H7 (cell line): ENCODE data around the gene RP9. TPM values are rescaled to one million over a fixed set of nuclear protein-coding genes. Genes with fewer than 3 reads are reported as not detected.

Experiments used
- DNase-seq: peaks from one replicate; pipeline ENCODE4 v3.0.0; 2012
- H3K27me3 ChIP-seq: 2 replicates; pipeline ENCODE4 v1.6.0; 2011; ENCODE audit warnings: mild to moderate bottlenecking, low read length; ENCODE audit not compliant: control insufficient read depth, insufficient read depth
- H3K36me3 ChIP-seq: replicated peaks from 2 replicates; pipeline ENCODE4 v1.5.1; 2011; ENCODE audit warnings: low read length; ENCODE audit not compliant: control insufficient read depth, insufficient read depth
- H3K4me3 ChIP-seq: 2 replicates; pipeline ENCODE4 v1.5.1; 2011; ENCODE audit warnings: low read depth, mild to moderate bottlenecking, control low read depth, low read length, moderate library complexity; ENCODE audit not compliant: insufficient read depth
- total RNA-seq: library from RNA; depleted of rRNA; stranded (reverse); fragments of >200 nt; shearing (Covaris generic); gene quantifications from 2 replicates; pipeline ENCODE4 v1.2.3, GENCODE V29; 2014

Gene RP9
- total RNA-seq, 1 experiment from 2014 or later = 13.3 TPM

DNA sequence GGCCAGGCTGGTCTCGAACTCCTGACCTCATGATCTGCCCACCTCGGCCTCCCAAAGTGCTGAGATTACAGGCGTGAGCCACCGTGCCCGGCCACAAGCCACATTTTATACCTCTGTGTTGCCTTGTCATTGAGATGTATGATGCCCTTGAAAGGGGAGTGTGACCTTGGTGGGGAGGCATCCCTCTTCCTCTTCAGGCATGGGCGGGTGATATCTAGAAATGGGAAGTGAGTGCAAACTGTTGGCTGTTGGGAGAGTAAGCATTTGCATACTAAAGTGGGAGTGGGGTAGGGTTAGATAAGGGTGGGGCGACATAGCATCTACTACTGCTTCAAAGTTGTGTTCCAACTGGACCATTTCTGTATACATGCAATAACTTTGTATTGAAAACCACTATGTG lies 20.1 kb downstream of the RP9 start:
- Histone ChIP-seq H3K4me3 (no peak overlapping the region), H3K36me3 (no peaks in the 10 kb centered on the region; the same call in 1 of the 2 replicates), H3K27me3 (no peaks in the 10 kb centered on the region)
- no peak for DNase-seq

DNA sequence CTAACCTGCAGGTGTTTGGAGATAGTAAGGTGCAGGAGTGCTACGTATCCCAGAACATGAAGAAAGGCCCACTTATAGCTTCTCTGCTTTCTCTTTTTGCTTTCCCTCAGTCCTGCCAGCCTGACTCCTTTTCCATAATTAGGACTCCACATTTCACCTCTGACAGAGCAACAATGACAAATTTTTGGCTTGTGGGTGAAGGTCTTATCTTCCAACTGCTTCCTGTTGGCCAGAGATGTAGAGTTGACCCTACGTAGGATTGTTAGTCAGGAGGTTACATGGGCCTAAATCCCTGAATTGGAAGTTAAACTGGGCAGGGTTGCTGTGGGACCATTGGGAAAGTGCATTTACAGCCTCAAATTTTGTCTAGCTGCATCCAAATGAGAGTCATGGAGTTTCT lies 21.3 kb downstream of the RP9 start:
- Histone ChIP-seq H3K36me3 (no peaks in the 10 kb centered on the region), H3K27me3 (no peaks in the 10 kb centered on the region), H3K4me3 (no peak overlapping the region)
- no peak for DNase-seq

DNA sequence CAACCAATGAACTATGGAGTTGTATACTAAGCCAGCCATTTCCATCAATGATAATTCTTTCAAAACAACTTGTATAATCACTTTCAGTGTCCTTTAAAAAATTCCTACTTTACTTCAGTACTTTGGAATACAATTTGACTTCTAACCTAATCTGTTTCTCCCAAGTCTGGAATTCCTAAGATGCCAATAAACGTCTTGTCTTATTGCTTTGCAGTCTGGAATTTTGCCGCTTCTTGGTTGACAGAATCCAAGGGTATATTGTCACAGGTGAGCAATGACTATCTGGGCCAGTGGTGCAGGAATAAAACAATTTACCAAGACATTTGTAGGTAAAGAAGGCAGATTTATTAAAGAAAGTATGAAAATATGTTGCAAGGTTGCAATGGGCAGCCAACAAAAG lies 21.8 kb downstream of the RP9 start:
- H3K27me3 ChIP-seq = no peaks in the 10 kb centered on the region
- no peak overlapping the region for H3K4me3 ChIP-seq
- no peak for DNase-seq
- no peaks in the 10 kb centered on the region for H3K36me3 ChIP-seq

DNA sequence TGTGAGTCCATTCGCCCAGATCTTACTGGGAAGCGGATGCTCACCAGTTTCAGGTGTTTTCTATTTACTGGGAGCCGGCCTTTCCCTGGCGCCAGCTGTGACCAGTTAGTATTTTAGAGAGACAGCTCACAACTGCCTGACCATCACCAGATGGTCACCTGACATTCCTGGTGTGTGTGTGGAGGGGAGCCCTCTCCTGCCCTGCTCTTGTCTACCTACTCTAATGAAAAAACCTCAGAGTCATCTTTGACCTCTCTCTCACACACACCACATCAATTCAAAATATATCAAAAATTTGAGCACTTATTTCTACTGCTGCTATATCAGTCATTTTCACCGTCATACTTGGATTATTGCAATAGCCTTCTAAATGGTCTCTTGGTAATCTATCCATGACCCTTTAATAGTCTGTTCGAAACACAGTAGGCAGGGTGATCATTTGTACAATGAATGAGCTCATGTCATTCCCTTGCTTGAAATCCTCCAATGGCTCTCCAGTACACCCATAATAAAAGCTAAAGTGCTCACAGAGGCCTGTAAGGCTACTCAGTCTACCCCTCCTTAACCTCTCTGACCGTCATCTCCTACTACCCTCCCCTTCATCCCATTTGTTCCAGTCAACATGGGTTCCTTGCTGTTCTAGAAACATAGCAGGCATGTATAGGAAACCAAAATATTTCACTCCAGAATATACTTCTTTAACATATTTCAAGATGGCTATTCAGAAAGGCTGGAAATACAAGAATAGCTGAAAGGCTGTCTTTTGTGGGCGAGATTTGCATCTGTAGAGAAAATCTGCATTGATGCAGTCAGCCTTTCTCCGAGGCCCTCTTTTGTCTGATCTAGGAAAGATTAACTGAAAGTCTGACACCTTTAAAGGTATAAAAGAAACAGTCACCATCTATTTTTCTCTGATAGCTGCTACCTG lies 29.2 kb downstream of the RP9 start:
- DNase-seq = no peak
- no peaks in the 10 kb centered on the region for H3K27me3 ChIP-seq
- no peaks in the 10 kb centered on the region for H3K36me3 ChIP-seq
- no peak overlapping the region for H3K4me3 ChIP-seq

DNA sequence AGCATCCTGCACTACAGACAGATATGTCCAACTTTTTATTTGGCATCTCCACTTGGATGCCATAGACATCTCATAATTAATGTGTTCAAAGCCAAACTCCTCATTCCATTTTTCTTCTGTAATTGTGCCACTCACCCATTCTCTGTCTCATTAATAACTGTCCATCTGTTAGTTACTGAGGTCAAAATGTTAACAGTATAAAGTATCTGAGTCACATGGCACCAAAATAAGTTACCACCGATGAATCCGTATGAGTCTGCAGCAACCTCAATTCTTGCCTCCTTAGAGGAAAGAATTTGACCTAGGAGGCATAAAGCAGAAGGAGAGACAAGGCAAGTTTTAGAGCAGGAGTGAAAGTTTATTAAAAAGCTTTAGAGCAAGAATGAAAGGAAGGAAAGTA lies 30.1 kb downstream of the RP9 start:
- no peaks in the 10 kb centered on the region for H3K36me3 ChIP-seq
- H3K27me3 ChIP-seq = no peaks in the 10 kb centered on the region
- no peak for DNase-seq
- H3K4me3 ChIP-seq = no peak overlapping the region

DNA sequence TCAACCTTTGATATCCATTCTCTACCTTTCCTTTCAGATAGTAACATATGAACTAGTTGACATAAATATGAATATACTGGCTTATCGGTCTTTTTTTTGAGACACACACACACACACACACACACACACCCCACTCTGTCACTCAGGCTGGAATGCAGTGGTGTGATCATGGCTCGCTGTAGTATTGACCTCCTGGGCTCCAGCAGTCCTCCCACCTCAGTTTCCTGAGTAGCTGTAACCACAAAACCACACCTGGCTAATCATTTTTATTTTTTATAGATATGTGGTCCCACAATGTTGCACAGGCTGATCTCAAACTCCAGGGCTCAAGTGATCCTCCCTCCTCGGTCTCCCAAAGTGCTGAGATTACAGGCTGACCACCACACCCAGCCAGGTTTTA lies 32.5 kb downstream of the RP9 start:
- no peaks in the 10 kb centered on the region for H3K27me3 ChIP-seq
- H3K4me3 ChIP-seq = no peak overlapping the region
- no peaks in the 10 kb centered on the region for H3K36me3 ChIP-seq
- DNase-seq = no peak

DNA sequence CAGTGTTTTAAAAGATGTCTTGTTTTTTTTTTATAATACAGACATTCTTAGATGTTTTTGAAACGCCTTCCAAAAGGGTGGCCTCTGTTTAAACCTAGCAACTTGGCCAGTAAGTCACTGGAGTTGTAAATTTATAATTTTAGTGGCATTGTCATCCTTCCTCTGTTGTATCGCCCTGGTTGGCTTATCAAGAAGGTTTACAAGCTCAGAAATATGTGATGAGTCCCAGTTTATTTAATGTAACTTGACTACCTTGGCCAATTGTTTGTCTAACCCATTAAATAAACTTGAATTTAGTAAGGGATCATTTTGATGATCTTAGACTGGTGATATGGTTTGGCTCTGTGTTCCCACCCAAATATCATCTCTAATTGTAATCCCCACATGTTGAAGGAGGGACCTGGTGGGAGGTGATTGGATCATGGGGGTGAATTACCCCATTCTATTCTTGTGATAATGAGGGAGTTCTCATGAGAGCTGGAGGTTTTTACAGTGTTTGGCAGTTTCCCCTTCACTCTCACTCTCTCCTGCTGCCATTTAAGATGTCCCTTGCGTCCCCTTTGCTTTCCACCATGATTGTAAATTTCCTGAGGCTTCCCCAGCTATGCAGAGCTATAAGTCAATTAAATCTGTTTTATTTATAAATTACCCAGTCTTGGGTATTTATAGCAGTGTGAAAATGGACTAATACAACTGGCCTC lies 33.2 kb downstream of the RP9 start:
- no peaks in the 10 kb centered on the region for H3K36me3 ChIP-seq
- H3K4me3 ChIP-seq = no peak overlapping the region
- DNase-seq = no peak

DNA sequence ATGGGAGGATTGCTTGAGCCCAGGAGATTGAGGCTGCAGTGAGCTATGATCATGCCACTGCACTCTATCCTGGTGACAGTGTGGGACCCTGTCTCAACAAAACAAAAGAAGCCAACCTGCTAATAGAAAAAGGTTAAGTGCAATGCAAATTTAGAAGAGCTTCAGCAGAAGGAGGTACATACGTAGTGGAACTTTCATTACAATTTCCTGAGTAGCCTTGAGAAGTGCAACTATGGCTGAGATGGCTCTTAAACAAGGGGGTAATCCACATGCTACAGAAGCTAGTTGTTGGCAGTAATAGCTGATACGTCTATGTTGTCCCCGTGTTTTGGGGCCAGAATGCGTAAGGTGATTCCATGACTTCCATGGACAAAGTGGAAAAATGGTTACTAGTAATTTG lies 36.0 kb downstream of the RP9 start:
- no peak for DNase-seq
- Histone ChIP-seq H3K36me3 (no peaks in the 10 kb centered on the region), H3K4me3 (no peak overlapping the region), H3K27me3 (no peaks in the 10 kb centered on the region)

More for the DNA sequence above, 33.2 kb downstream of the RP9 start:
- no peaks in the 10 kb centered on the region for H3K27me3 ChIP-seq

DNA sequence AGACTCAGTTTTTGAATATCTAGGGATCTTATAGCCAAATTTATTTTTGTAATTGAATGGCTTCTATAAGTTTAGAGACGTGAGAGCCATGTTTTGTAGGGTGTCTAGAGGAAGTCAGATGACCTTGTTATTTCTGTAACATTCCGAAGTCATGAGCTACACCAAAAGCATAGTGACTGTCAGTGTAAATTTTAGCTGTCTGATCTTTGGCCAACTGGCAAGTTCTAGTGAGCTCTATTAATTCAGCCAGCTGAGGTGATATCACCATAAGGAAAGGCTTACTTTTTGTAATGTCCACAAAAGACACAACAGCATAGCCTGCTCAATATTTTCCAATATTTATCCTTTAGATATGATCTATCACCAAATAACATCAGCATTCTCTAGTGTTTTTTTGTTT lies 36.7 kb downstream of the RP9 start:
- no peak overlapping the region for H3K4me3 ChIP-seq
- H3K27me3 ChIP-seq = no peaks in the 10 kb centered on the region
- H3K36me3 ChIP-seq = no peaks in the 10 kb centered on the region
- no peak for DNase-seq

DNA sequence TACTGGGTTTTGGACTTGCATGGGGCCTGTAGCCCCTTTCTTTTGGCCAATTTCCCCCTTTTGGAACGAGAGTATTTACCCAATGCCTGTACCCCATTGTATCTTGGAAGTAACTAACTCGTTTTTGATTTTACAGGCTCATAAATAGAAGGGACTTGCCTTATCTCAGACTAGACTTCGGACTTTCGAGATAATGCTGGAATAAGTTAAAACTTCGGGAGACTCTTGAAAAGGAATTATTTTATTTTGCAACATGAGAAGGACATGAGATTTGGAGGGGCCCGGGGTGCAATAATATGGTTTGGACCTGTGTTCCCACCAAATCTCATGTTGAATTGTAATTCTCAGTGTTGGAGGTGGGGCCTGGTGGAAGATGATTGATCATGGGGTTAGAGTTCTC lies 38.4 kb downstream of the RP9 start:
- Histone ChIP-seq H3K36me3 (no peaks in the 10 kb centered on the region), H3K4me3 (no peak overlapping the region), H3K27me3 (no peaks in the 10 kb centered on the region)
- no peak for DNase-seq

DNA sequence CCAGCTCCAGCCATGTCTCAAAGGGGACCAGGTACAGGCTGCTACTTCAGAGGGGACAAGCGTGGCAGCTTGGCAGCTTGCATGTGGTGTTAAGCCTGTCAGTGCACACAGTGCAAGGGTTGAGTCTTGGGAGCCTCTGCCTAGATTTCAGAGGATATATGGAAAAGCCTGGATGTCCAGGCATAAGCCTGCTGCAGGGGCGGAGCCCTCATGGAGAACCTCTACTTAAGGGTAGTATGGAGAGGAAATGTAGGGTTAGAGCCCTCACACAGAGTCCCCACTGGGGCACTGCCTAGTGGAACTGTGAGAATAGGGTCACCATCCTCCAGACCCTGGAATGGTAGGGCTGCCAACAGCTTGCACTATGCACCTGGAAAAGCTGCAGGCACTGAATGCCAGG lies 38.9 kb downstream of the RP9 start:
- Histone ChIP-seq H3K4me3 (no peak overlapping the region), H3K27me3 (no peaks in the 10 kb centered on the region), H3K36me3 (no peaks in the 10 kb centered on the region)
- no peak for DNase-seq

DNA sequence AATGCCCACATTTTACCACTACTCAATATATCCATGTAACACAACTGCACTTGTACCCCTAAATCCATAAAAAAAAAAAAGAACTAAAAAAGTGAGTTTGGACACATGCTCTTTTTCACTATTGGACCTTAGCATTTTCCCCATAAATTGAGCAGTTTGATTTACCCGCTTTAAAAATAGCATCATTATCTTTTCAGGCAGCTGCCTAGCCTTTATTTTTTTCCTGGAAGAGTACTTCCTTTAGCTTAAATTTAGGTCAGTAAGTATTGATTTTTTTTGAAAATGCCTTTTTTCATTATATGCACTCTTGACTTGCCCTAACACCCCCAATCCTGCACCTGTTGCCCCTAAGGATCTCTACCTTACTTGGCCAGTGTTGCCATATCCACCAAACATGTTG lies 41.3 kb downstream of the RP9 start:
- Histone ChIP-seq H3K4me3 (no peak overlapping the region), H3K27me3 (no peaks in the 10 kb centered on the region), H3K36me3 (no peaks in the 10 kb centered on the region)
- no peak for DNase-seq

DNA sequence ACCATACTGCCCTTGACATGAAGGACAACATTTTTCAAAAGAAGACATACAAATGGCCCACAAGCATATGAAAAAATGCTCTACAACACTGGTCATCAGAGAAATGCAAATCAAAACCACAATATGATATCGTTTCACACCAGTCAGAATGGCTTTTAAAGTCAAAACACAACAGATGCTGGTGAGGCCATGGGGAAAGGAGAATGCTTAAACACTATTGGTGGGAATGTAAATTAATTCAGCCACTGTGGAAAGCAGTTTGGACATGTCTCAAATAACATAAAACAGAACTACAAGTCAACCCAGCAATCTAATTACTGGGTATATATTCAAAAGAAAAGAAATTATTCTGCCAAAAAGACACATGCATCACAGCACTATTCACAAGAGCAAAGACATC lies 42.4 kb downstream of the RP9 start:
- Histone ChIP-seq H3K27me3 (no peaks in the 10 kb centered on the region), H3K4me3 (no peak overlapping the region), H3K36me3 (no peaks in the 10 kb centered on the region)
- no peak for DNase-seq

DNA sequence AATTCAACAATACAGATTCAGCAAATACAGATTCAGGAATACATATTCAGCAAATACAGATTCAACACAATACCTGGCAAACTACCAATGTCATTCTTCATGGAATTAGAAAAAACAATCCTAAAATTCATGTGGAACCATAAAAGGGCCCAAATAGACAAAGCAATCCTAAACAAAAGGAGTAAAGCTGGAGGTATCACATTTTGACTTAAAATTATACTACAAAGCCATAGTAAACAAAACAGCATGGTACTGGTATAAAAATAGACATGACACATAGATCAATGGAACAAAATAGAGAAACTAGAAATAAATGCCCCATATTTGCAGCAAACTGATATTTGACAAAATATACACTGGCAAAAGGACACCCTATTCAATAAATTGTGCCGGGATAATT lies 43.2 kb downstream of the RP9 start:
- H3K4me3 ChIP-seq = no peak overlapping the region
- no peak for DNase-seq
- H3K27me3 ChIP-seq = no peaks in the 10 kb centered on the region
- H3K36me3 ChIP-seq = no peaks in the 10 kb centered on the region

DNA sequence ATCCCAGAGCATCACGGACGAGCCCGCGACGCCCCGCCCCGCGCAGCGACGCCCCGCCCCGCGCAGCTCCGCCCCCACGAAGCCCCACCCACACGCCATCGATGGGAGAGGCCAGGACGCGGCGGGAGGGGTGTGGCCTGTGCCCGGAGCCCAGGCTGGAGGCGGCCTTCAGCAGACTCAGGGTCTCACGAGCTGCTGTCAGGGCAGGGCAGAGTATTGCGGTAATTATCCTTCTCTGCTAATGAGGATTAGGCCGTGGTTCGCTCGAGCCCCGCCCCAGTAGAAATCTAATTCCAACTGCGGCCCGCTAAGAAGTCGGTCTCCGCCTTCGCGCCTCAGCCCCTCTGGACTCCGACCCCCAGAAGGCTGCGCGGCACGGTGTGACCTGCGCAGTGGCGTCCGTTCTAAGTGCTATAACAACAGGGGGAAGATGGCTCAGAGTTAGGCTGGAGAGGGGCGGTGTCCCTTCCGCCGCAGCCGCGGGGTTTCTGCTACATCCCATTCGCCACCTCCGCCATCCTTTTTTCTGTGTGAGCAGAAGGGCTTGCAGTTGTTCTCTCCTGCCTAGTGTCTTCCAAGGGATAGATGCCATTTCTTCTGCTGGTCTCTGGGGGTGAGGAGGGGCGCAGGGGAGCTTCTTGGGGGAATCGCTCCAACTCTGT lies 46.3 kb downstream of the RP9 start:
- Histone ChIP-seq H3K4me3 (peak overlapping the region; percentile 92), H3K36me3 (no peaks in the 10 kb centered on the region), H3K27me3 (no peaks in the 10 kb centered on the region)
- peak; percentile 95 for DNase-seq
